K562 (cell line): ENCODE measurements around the gene GHRL. TPM values are rescaled to one million over a fixed set of nuclear protein-coding genes. Genes with fewer than 3 reads are reported as not detected.
A peak's percentile ranks its signal among the peaks of the same experiment; 100 is the strongest.

Source experiments
- ATAC-seq: fragments of 200-7000 bp; cut with Tn5 transposase; 3 replicates; pipeline ENCODE4 v1.9.1; 2020; ENCODE audit warnings: moderate library complexity
- Bru-seq: library from RNA; stranded (reverse); fragments of 400-500 nt; gene quantifications from one replicate; lab custom pipeline; 2021; lab: Mats Ljungman, UMichigan
- BruChase-seq, 2 experiments: library from RNA; stranded (reverse); fragments of 400-500 nt; gene quantifications; one replicate each; lab custom pipeline; 2021; lab: Mats Ljungman, UMichigan
- BruUV-seq: library from RNA; stranded (reverse); fragments of 400-500 nt; replicated peaks from 2 replicates; lab custom pipeline; 2021; lab: Mats Ljungman, UMichigan
- CTCF ChIA-PET: fragments of 300-600 bp; formaldehyde crosslinking; extraction: SDS; loops from one replicate; lab custom pipeline; 2021; ENCODE audit warnings: low intra/inter-chr PET ratio; lab: Yijun Ruan, JAX
- POLR2A ChIA-PET: fragments of 300-600, 350-650 bp; sonication (Branson Sonifier 250); formaldehyde crosslinking; extraction: SDS; loops from one replicate; lab custom pipeline; 2021; ENCODE audit warnings: antibody characterized with exemption, inconsistent platforms; lab: Yijun Ruan, JAX
- DNase-seq, 4 experiments: peaks; one replicate each; pipeline versions ENCODE4 v3.0.0 to v3.0.0-alpha.2; 2011 to 2018; ENCODE audit warnings: low spot score in 3 of 4, mixed read lengths in 3 of 4; ENCODE audit errors: extremely low read depth in 1 of 4
- FAIRE-seq: peaks from 2 replicates; lab custom pipeline; 2011; peaks lifted over from hg19 to GRCh38; lab: Jason Lieb, UNC
- H2AFZ ChIP-seq: 2 replicates; pipeline ENCODE4 v1.6.0; 2011; ENCODE audit warnings: low read depth, low read length, control low read depth, inconsistent platforms
- H3K27ac ChIP-seq: fragments of 200-600 bp; 3 replicates; pipeline ENCODE4 v1.8.0; 2011; ENCODE audit warnings: low read depth, mild to moderate bottlenecking, control low read depth, inconsistent platforms, low read length, moderate library complexity, mixed read lengths; ENCODE audit errors: extremely low read depth
- H3K27me3 ChIP-seq, 2 experiments: fragments of 300-600 bp in 1 of 2; 2 replicates in 1 of 2; 3 replicates in 1 of 2; pipeline versions ENCODE4 v1.6.0 to v1.8.0; 2011; ENCODE audit warnings: inconsistent platforms in 2 of 2, low read length in 2 of 2, mild to moderate bottlenecking in 1 of 2, mixed read lengths in 1 of 2, moderate library complexity in 1 of 2; ENCODE audit not compliant: control insufficient read depth in 2 of 2, insufficient read depth in 2 of 2
- H3K36me3 ChIP-seq: fragments of 300-600 bp; 3 replicates; pipeline ENCODE4 v1.8.0; 2011; ENCODE audit warnings: mild to moderate bottlenecking, low read length, inconsistent platforms; ENCODE audit not compliant: control insufficient read depth, insufficient read depth
- H3K4me1 ChIP-seq, 2 experiments: fragments of 200-600 bp in 1 of 2; replicated peaks in 1 of 2; 2 replicates in 1 of 2; 3 replicates in 1 of 2; pipeline versions ENCODE4 v1.5.1 to v1.8.0; 2011; ENCODE audit warnings: inconsistent platforms in 2 of 2, low read length in 2 of 2, mild to moderate bottlenecking in 1 of 2, mixed read lengths in 1 of 2, moderate library complexity in 1 of 2; ENCODE audit not compliant: control insufficient read depth in 2 of 2, insufficient read depth in 2 of 2
- H3K4me2 ChIP-seq: 2 replicates; pipeline ENCODE4 v1.6.1; 2011; ENCODE audit warnings: low read length, control low read depth, inconsistent platforms, mixed read lengths; ENCODE audit not compliant: insufficient read depth
- H3K4me3 ChIP-seq: fragments of 200-600 bp; sonication (generic), shearing (Covaris generic); 2 replicates; pipeline ENCODE4 v1.5.1; 2016; ENCODE audit warnings: control low read depth, inconsistent platforms
- H3K79me2 ChIP-seq: fragments of 200-600 bp; 3 replicates; pipeline ENCODE4 v1.8.0; 2011; ENCODE audit warnings: low read length, inconsistent platforms; ENCODE audit not compliant: control insufficient read depth, insufficient read depth
- H3K9ac ChIP-seq, 2 experiments: 2 replicates each; pipeline versions ENCODE4 v1.6.0 to v1.6.1; 2011; ENCODE audit warnings: low read depth in 2 of 2, low read length in 2 of 2, control low read depth in 1 of 2, inconsistent platforms in 1 of 2, mild to moderate bottlenecking in 1 of 2, mixed read lengths in 1 of 2; ENCODE audit not compliant: insufficient read depth in 1 of 2
- H3K9me1 ChIP-seq: one replicate; pipeline ENCODE4 v1.6.0; 2011; ENCODE audit warnings: inconsistent platforms, mild to moderate bottlenecking, low read length, moderate library complexity; ENCODE audit not compliant: control insufficient read depth, insufficient read depth
- H3K9me3 ChIP-seq: replicated peaks from 2 replicates; pipeline ENCODE4 v1.5.1; 2011; ENCODE audit warnings: low read depth, low read length, inconsistent platforms; ENCODE audit not compliant: control insufficient read depth, insufficient read depth
- H4K20me1 ChIP-seq: replicated peaks from 2 replicates; pipeline ENCODE4 v1.6.1; 2011; ENCODE audit warnings: low read length, inconsistent platforms, mixed read lengths; ENCODE audit not compliant: control insufficient read depth, insufficient read depth
- ATF7 ChIP-seq: fragments of 450-650 bp; IDR thresholded peaks from 2 replicates; pipeline ENCODE4 v1.7.1; 2014; ENCODE audit warnings: mild to moderate bottlenecking, moderate library complexity
- ELK3 ChIP-seq: fragments of 450-650 bp; formaldehyde crosslinking; IDR thresholded peaks from 2 replicates; pipeline ENCODE4 v1.4.0; 2020; ENCODE audit warnings: mild to moderate bottlenecking
- ETV1 ChIP-seq: fragments of 450-650 bp; conservative IDR thresholded peaks from 2 replicates; pipeline ENCODE4 v1.6.1; 2016; ENCODE audit warnings: missing genetic modification characterization, control low read depth, low read depth, missing compliant biosample characterization
- ETV5 ChIP-seq: sonication (generic); formaldehyde crosslinking; IDR thresholded peaks from 2 replicates; pipeline ENCODE4 v1.4.0; 2020; ENCODE audit warnings: low read depth, mild to moderate bottlenecking, missing genetic modification reagents
- FOXK2 ChIP-seq, 2 experiments: fragments of 450-650 bp; IDR thresholded peaks in 1 of 2; conservative IDR thresholded peaks in 1 of 2; 2 replicates each; pipeline ENCODE4 v1.6.1; 2016; ENCODE audit warnings: low read depth in 2 of 2, mild to moderate bottlenecking in 1 of 2
- GABPB1 ChIP-seq: sonication (generic); formaldehyde crosslinking; IDR thresholded peaks from 2 replicates; pipeline ENCODE4 v1.8.0; 2022; ENCODE audit warnings: mild to moderate bottlenecking, missing genetic modification reagents
- GABPB2 ChIP-seq: fragments of 250-450 bp; sonication (Bioruptor Pico); conservative IDR thresholded peaks from 2 replicates; pipeline ENCODE4 v1.5.1; 2021; ENCODE audit warnings: mild to moderate bottlenecking
- ID3 ChIP-seq, 2 experiments: fragments of 250-450 bp in 1 of 2; fragments of 450-650 bp in 1 of 2; sonication (Bioruptor Pico) in 1 of 2; IDR thresholded peaks; 2 replicates each; pipeline versions ENCODE4 v1.6.1 to v1.8.0; 2016 to 2021; ENCODE audit warnings: mild to moderate bottlenecking in 2 of 2, moderate library complexity in 2 of 2, missing compliant biosample characterization in 1 of 2, missing genetic modification characterization in 1 of 2
- L3MBTL2 ChIP-seq: fragments of 450-650 bp; IDR thresholded peaks from 2 replicates; pipeline ENCODE4 v1.6.1; 2016; ENCODE audit warnings: mild to moderate bottlenecking, moderate library complexity
- MAFG ChIP-seq: fragments of 450-650 bp; conservative IDR thresholded peaks from 2 replicates; pipeline ENCODE4 v1.6.1; 2016; ENCODE audit warnings: missing genetic modification characterization, missing compliant biosample characterization
- NR3C1 ChIP-seq: sonication (generic); formaldehyde crosslinking; IDR thresholded peaks from 2 replicates; pipeline ENCODE4 v1.8.1; 2022; ENCODE audit warnings: missing genetic modification reagents
- POLR2AphosphoS5 ChIP-seq: IDR thresholded peaks from 2 replicates; pipeline ENCODE4 v1.6.1; 2011; ENCODE audit warnings: mild to moderate bottlenecking, low read depth, low read length, moderate library complexity; ENCODE audit not compliant: control insufficient read depth, insufficient read depth
- ZFX ChIP-seq: sonication (generic); formaldehyde crosslinking; IDR thresholded peaks from 2 replicates; pipeline ENCODE4 v1.8.0; 2022; ENCODE audit warnings: mild to moderate bottlenecking, missing genetic modification reagents, moderate library complexity
- ZNF561 ChIP-seq: fragments of 450-650 bp; formaldehyde crosslinking; conservative IDR thresholded peaks from 2 replicates; pipeline ENCODE4 v1.4.0; 2020; ENCODE audit warnings: mild to moderate bottlenecking, moderate library complexity
- WGBS: fragments of 100-300 bp; shearing (Covaris generic); methylation state at CpG from one replicate; pipeline ENCODE4 v1.1.6; 2016; ENCODE audit warnings: low coverage, mixed read lengths; ENCODE audit not compliant: insufficient coverage; ENCODE audit errors: missing lambda C conversion rate; 5-methylcytosine and 5-hydroxymethylcytosine counted together
- in situ Hi-C: fragments of 300-500 bp; cut with MboI; formaldehyde crosslinking; loops from 4 replicates; pipeline ENCODE4 v1.15.0; 2018; ENCODE audit warnings: inconsistent platforms, mixed read lengths
- intact Hi-C: fragments of 100-400 bp; cut with micrococcal nuclease; formaldehyde crosslinking; loops from 2 replicates; pipeline ENCODE4 v1.14.2; 2022
- long read RNA-seq, 3 experiments: library from polyadenylated mRNA in 2 of 3; library from RNA in 1 of 3; unstranded in 2 of 3; stranded (forward) in 1 of 3; transcript quantifications; one replicate each; pipeline ENCODE4 v2.0.0, GENCODE V29; 2019 to 2022
- polyA minus RNA-seq, 3 experiments: library from RNA; depleted of rRNA, polyadenylated mRNA; stranded (reverse); fragments of >200 nt; gene quantifications; 2 replicates each; pipeline ENCODE4 v1.2.3, GENCODE V29; 2011
- polyA plus RNA-seq, 8 experiments: library from polyadenylated mRNA; depleted of rRNA in 4 of 8; stranded (reverse) in 5 of 8; unstranded in 3 of 8; fragments of >200 nt; fragmentation: Nextera tagmentation in 2 of 8; fragmentation: Illumina TruSeq in 1 of 8; extraction: Ambion mirVana in 2 of 8; extraction: Trizol in 1 of 8; gene quantifications; 2 replicates each; pipeline versions ENCODE4 v1.2.1 to v1.2.3, GENCODE V29; 2011 to 2014; ENCODE audit warnings: inconsistent platforms in 1 of 8, missing spikeins in 1 of 8
- total RNA-seq, 7 experiments: library from RNA; depleted of rRNA in 6 of 7; stranded (reverse); fragments of >200 nt in 6 of 7; fragmentation: Illumina TruSeq in 2 of 7; extraction: Trizol in 2 of 7; gene quantifications; 2 replicates each; pipeline versions ENCODE4 v1.2.1 to v1.2.3, GENCODE V29; 2011 to 2021; ENCODE audit warnings: low replicate concordance in 1 of 7

The GHRL gene
- 1.2 and 1.5 TPM in 2 replicates for total RNA-seq (2011; cell fraction: chromatin; rRNA removed; ENCODE audit: low replicate concordance)
- 0.83 and 1.1 TPM in 2 replicates for total RNA-seq (2011; cell fraction: nucleolus; rRNA removed)
- total RNA-seq (2011; cell fraction: nucleoplasm; rRNA removed) = 0.84 and 1.6 TPM in 2 replicates
- total RNA-seq (2014; rRNA removed) (0.45 TPM in 1 of 2 replicates, not detected in the other), total RNA-seq (2014; rRNA removed; fragmentation: Illumina TruSeq; extraction: Trizol) (not detected in 2 replicates), total RNA-seq (2015; rRNA removed; fragmentation: Illumina TruSeq; extraction: Trizol) (0.60 TPM in 1 of 2 replicates, not detected in the other), total RNA-seq (2021) (0.29 and 0.34 TPM in 2 replicates), polyA plus RNA-seq (2011; rRNA removed) (0.08 and 0.09 TPM in 2 replicates), polyA plus RNA-seq (2014; fragmentation: Illumina TruSeq; extraction: Trizol) (0.15 TPM in 1 of 2 replicates, not detected in the other), polyA plus RNA-seq (2014; fragmentation: Nextera tagmentation; extraction: Ambion mirVana) (not detected), polyA plus RNA-seq (2014; rRNA removed) (0.16 and 0.19 TPM in 2 replicates), polyA minus RNA-seq (2011; rRNA and poly(A)+ RNA removed) (0.21 TPM in 1 of 2 replicates, not detected in the other), Bru-seq, nascent RNA (percentile 41 among the genes with signal in this experiment), BruChase-seq, experiment 1, labeled RNA remaining after a 2-hour chase (percentile 35 among the genes with signal in this experiment), BruChase-seq, experiment 2, labeled RNA remaining after a 6-hour chase (percentile 32 among the genes with signal in this experiment)
- polyA plus RNA-seq (2011; cell fraction: cytosol; rRNA removed) = 0.06 TPM in 1 of 2 replicates, not detected in the other
- polyA plus RNA-seq (2011; cell fraction: nucleus; rRNA removed) = 0.35 and 0.75 TPM in 2 replicates
- polyA plus RNA-seq (2012) = 0.51 and 0.53 TPM in 2 replicates
- polyA minus RNA-seq (2011; cell fraction: cytosol; rRNA and poly(A)+ RNA removed) = not detected in 2 replicates
- polyA minus RNA-seq (2011; cell fraction: nucleus; rRNA and poly(A)+ RNA removed) = 0.22 TPM in 1 of 2 replicates, not detected in the other
- long read RNA-seq, experiment 1, partial matches to known transcripts = 0 of 6 reads
- long read RNA-seq, experiment 1, other reads (novel, unspliced or antisense) = 6 of 6 reads
- long read RNA-seq, experiment 2 = 0 reads
- long read RNA-seq, experiment 3 = 0 reads

DNA sequence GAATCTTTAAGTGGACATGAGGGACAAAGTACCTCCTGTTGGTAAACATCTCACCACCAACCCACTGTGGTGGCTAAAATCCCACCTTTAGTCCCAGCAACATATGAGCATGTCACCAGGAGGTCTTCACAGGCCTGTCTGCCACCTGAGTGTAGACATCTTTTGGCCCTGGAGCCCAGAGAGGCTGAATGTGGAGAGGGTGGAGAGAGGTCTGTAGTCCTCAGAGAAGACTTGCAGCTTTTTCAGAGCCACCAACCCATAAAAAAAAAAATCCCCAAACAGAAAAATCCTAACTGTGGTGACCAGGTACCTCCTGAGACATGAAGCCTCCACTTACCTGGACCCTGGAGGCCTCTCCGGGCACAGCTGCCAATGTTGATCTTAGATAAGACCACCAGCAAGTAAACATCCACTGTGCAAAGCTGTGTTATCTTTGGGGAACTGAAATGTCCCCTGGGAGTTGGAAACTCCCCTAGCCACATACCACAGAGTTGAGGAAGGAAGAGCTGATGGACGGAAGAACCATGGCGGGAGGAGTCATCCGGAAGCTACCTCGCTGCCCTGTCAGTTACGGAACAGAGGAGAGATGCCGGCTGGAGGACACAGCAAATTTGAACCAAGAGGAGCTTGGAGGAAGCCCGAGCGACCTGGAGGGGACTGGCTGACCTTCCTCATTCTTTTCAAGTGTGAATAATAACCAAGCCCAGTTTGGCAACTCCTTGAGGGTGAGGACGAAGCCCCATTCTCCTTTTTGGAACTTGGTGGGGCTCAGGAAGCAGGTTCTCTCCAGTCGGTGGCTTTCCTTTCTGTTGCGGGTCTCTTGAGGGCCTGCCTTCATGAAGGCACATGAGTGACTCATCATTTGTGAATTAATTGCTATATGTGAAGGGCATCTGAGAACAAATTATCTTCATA lies at the start of gene GHRL:
Gene GHRL (minus strand): TSS at position 443 of the 915 bp plus-strand sequence. CDS start 2,767 bp downstream, outside the sequence.
- POLR2A ChIA-PET = interaction anchor here (0.6 to 5.3 kb wide), 13 partner anchors 9 to 686 kb away, joined by 3 to 49 read pairs (median 3); no protein-coding TSS in a partner anchor
- no peaks in the 10 kb centered on the region for H3K27me3 ChIP-seq
- H3K4me3 ChIP-seq = no peak within 1 kb of the TSS
- FAIRE-seq (peak; percentile 79), DNase-seq (peak; percentile 51 to 65 (median 56)), ATAC-seq (peak; percentile 76)
- intact Hi-C loops (no loop called here), in situ Hi-C loops (no loop called here)
- H4K20me1 ChIP-seq = no peaks in the 10 kb centered on the region
- H3K4me1 ChIP-seq = peaks cover 7 to 23% of the 10 kb centered on the region in 2 experiments
- no peaks in the 10 kb centered on the region for H3K79me2 ChIP-seq
- H3K9me1 ChIP-seq = no peaks in the 10 kb centered on the region
- peak within 1 kb of the TSS; percentile 62 for H3K4me2 ChIP-seq
- peak within 1 kb of the TSS; percentile 21 to 77; a peak in 2 of 4 replicates for H3K9ac ChIP-seq
- peak within 1 kb of the TSS; percentile 68 for H3K27ac ChIP-seq
- no peaks in the 10 kb centered on the region for H3K9me3 ChIP-seq
- WGBS = 31% methylated on average over 12 of the region's 12 CpGs
- CTCF ChIA-PET = no interaction called here
- H2AFZ ChIP-seq = peak within 1 kb of the TSS; percentile 78
- BruUV-seq = TSS peak; percentile 29
- peaks cover 27% of the 10 kb centered on the region; the same call in 1 of the 3 replicates for H3K36me3 ChIP-seq
- TF ChIP-seq GABPB1 (CRISPR knock-in tag) = peak; percentile 63; the same call in 1 of the 2 replicates
- TF ChIP-seq ATF7 = peak; percentile 41
- no peak for TF ChIP-seq ZNF561 (CRISPR knock-in tag)
- no peak for TF ChIP-seq ELK3 (CRISPR knock-in tag)
- no peak for TF ChIP-seq NR3C1 (CRISPR knock-in tag)
- TF ChIP-seq ETV1 (tag) = peak; percentile 74; the same call in 1 of the 2 replicates
- TF ChIP-seq MAFG (tag) = peak; percentile 56
- TF ChIP-seq L3MBTL2 = peak; percentile 57
- peak; percentile 30; the same call in 1 of the 2 replicates for TF ChIP-seq POLR2AphosphoS5
- TF ChIP-seq GABPB2 (CRISPR knock-in tag) = no peak
- peak; percentile 74; the same call in 1 of the 2 replicates for TF ChIP-seq ETV5 (CRISPR knock-in tag)
- peak in 1 of 2 experiments; percentile 33; a peak in 1 of 4 replicates for TF ChIP-seq FOXK2 (conservative IDR thresholded peaks at IDR 0.05 in 1 of 2, IDR thresholded peaks at IDR 0.05 in 1 of 2; ENCODE audit: low read depth in 2 of 2)
- no peak for TF ChIP-seq ID3 (CRISPR knock-in tag; IDR thresholded peaks at IDR 0.05)
- 0 out of 2 replicates have a peak, but pooled peaks have one; percentile 64 for TF ChIP-seq ID3 (tag; IDR thresholded peaks at IDR 0.05)
- TF ChIP-seq ZFX (CRISPR knock-in tag) = no peak
